ENCODE results near the gene GRM7. TPM values are rescaled to one million over a fixed set of nuclear protein-coding genes. Genes with fewer than 3 reads are reported as not detected.

Gene GRM7
- total and polyA plus RNA-seq, 2 of the 4 experiments (the other 2 are of a cell fraction): not detected

DNA sequence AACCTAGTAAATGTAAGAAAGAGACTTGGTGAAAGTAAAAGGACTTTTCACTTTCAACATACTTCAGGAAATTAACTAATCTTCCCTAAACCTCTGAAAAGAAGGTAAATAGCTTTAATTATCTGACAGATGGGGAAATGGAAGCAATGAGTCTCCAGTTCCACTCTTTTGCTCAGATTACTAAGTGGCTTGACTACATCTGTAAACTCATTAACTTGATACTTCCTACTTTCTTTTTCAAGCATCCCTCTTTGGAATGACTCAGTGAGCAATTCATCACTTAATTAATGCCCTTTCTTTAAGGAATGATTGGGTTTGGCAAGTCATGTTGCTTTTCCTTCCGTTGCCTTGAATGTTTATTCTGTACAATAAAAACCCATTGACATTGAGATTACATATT, 234.2 kb downstream of the GRM7 start:
- BruUV-seq (replicated peaks): no TSS peak
- intact Hi-C loops (cut with micrococcal nuclease): no loop called here
- no peak overlapping the region for H4K8ac ChIP-seq (ENCODE audit: low read depth in 2 of 2, low read length in 2 of 2)

More for the DNA sequence above, 234.2 kb downstream of the GRM7 start:
- dilution Hi-C loops (cut with HindIII; ENCODE audit: low sequenced_read_pairs, unreplicated experiment) (no loop called here), in situ Hi-C loops (cut with MboI; ENCODE audit: low sequenced_read_pairs) (no loop called here)
- ChIA-PET CTCF (no interaction called here), POLR2A (ENCODE audit: unreplicated experiment) (no interaction called here)
- Histone ChIP-seq H3K18ac (ENCODE audit: low read depth, low read length) (no peak overlapping the region), H3K79me1 (ENCODE audit: low read depth in 1 of 2, low read length in 2 of 2) (no peaks in the 10 kb centered on the region), H3K14ac (replicated peaks; ENCODE audit: low read depth, low read length) (no peak overlapping the region), H3K4me2 (ENCODE audit: low read depth, low read length) (no peak overlapping the region), H3K9me3 (ENCODE audit: control insufficient read depth, insufficient read depth, low read length) (peaks cover 6% of the 10 kb centered on the region; the same call in 1 of the 2 replicates), H3K4me1 (ENCODE audit: control insufficient read depth, insufficient read depth, low read length) (no peaks in the 10 kb centered on the region), H3K9ac (ENCODE audit: low read depth, low read length) (no peak overlapping the region), H3K4ac (ENCODE audit: low read depth, low read length) (no peak overlapping the region), H3K9me1 (ENCODE audit: insufficient read depth, low read length) (no peaks in the 10 kb centered on the region), H4K5ac (ENCODE audit: low read depth, low read length) (no peak overlapping the region), H2BK15ac (ENCODE audit: low read depth, low read length) (no peak overlapping the region), H2AFZ (replicated peaks; ENCODE audit: low read length, poor library complexity) (no peak overlapping the region), H4K91ac (ENCODE audit: insufficient read depth, low read depth, low read length) (no peak overlapping the region), H2AK5ac (ENCODE audit: low read depth, low read length) (no peak overlapping the region), H3K56ac (ENCODE audit: extremely low read depth, insufficient read depth, low read length) (no peak overlapping the region), H3K4me3 (ENCODE audit: insufficient read depth, low read depth, low read length) (no peak overlapping the region), H3K23ac (ENCODE audit: low read depth, low read length) (no peak overlapping the region), H2AK9ac (replicated peaks; ENCODE audit: low read depth, low read length, poor library complexity) (no peak overlapping the region), H3K36me3 (ENCODE audit: control insufficient read depth, insufficient read depth, low read length) (no peaks in the 10 kb centered on the region), H3K27ac (ENCODE audit: insufficient read depth, low read length) (no peak overlapping the region), H4K20me1 (ENCODE audit: insufficient read depth, low read length) (no peaks in the 10 kb centered on the region), H2BK120ac (ENCODE audit: low read depth, low read length) (no peak overlapping the region), H3K27me3 (ENCODE audit: control insufficient read depth, insufficient read depth, low read length) (no peaks in the 10 kb centered on the region), H2BK5ac (ENCODE audit: low read depth, low read length, poor library complexity, severe bottlenecking) (no peak overlapping the region), H2BK20ac (ENCODE audit: low read depth, low read length) (no peak overlapping the region)
- WGBS, 2 experiments (ENCODE audit: extremely low coverage in 2 of 2, insufficient read length in 1 of 2): no CpG with 5 or more reads among the region's 1 CpG
- no peak for DNase-seq
- TF ChIP-seq MAFK (IDR thresholded peaks at IDR 0.05; ENCODE audit: low read depth, low read length) (no peak), FOS (IDR thresholded peaks at IDR 0.05; ENCODE audit: low read depth, low read length) (no peak), BHLHE40 (IDR thresholded peaks at IDR 0.05; ENCODE audit: low read depth, low read length) (no peak), RFX5 (IDR thresholded peaks at IDR 0.05; ENCODE audit: low read depth, low read length) (no peak), RAD21 (IDR thresholded peaks at IDR 0.05; ENCODE audit: low read length) (no peak), CEBPB (IDR thresholded peaks at IDR 0.05; ENCODE audit: low read depth, low read length) (no peak)
- TF ChIP-seq, protein P1, sequence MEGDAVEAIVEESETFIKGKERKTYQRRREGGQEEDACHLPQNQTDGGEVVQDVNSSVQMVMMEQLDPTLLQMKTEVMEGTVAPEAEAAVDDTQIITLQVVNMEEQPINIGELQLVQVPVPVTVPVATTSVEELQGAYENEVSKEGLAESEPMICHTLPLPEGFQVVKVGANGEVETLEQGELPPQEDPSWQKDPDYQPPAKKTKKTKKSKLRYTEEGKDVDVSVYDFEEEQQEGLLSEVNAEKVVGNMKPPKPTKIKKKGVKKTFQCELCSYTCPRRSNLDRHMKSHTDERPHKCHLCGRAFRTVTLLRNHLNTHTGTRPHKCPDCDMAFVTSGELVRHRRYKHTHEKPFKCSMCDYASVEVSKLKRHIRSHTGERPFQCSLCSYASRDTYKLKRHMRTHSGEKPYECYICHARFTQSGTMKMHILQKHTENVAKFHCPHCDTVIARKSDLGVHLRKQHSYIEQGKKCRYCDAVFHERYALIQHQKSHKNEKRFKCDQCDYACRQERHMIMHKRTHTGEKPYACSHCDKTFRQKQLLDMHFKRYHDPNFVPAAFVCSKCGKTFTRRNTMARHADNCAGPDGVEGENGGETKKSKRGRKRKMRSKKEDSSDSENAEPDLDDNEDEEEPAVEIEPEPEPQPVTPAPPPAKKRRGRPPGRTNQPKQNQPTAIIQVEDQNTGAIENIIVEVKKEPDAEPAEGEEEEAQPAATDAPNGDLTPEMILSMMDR (conservative IDR thresholded peaks at IDR 0.05; ENCODE audit: low read depth, low read length): no peak
- ATAC-seq (ENCODE audit: low read depth): no peak

Measured in IMR-90 (cell line).